ENCODE measurements around the gene MPP2. TPM values are rescaled to one million over a fixed set of nuclear protein-coding genes. Genes with fewer than 3 reads are reported as not detected.
A peak's percentile ranks its signal among the peaks of the same experiment; 100 is the strongest.

MPP2 gene
- total and polyA plus RNA-seq, 2 of the 13 experiments (the other 11 are each of a cell fraction or from before 2014, with no cell fraction given): 0.20 to 1.7 TPM

GRCh38 chr17:43839670-43840108 is 67.6 kb downstream of the MPP2 start (continued):
- TF ChIP-seq CREB3 (CRISPR knock-in tag; IDR thresholded peaks at IDR 0.05) (no peak), MEIS1 (CRISPR knock-in tag; IDR thresholded peaks at IDR 0.05; ENCODE audit: borderline replicate concordance) (no peak), ZNF737 (CRISPR knock-in tag; IDR thresholded peaks at IDR 0.05; ENCODE audit: borderline replicate concordance) (no peak), PITX1 (CRISPR knock-in tag; IDR thresholded peaks at IDR 0.05) (no peak), FOXC1 (CRISPR knock-in tag; IDR thresholded peaks at IDR 0.05; ENCODE audit: borderline replicate concordance) (no peak), BCLAF1 (IDR thresholded peaks at IDR 0.05) (no peak), ZNF563 (CRISPR knock-in tag; IDR thresholded peaks at IDR 0.05) (no peak), ZNF317 (CRISPR knock-in tag; IDR thresholded peaks at IDR 0.05) (no peak), FUBP1 (CRISPR knock-in tag; IDR thresholded peaks at IDR 0.05; ENCODE audit: borderline replicate concordance) (no peak), ZNF841 (CRISPR knock-in tag; IDR thresholded peaks at IDR 0.05; ENCODE audit: borderline replicate concordance) (no peak), NCOA5 (CRISPR knock-in tag; IDR thresholded peaks at IDR 0.05) (no peak), ZNF558 (CRISPR knock-in tag; IDR thresholded peaks at IDR 0.05; ENCODE audit: borderline replicate concordance) (no peak), NR3C1 (CRISPR knock-in tag; IDR thresholded peaks at IDR 0.05) (no peak), ETV5 (CRISPR knock-in tag; IDR thresholded peaks at IDR 0.05; ENCODE audit: borderline replicate concordance) (peak; percentile 81), ZBTB39 (CRISPR knock-in tag; IDR thresholded peaks at IDR 0.05) (no peak), TRIM24 (CRISPR knock-in tag; IDR thresholded peaks at IDR 0.05) (no peak), ZNF501 (CRISPR knock-in tag; IDR thresholded peaks at IDR 0.05) (no peak), ZNF703 (CRISPR knock-in tag; IDR thresholded peaks at IDR 0.05; ENCODE audit: borderline replicate concordance) (no peak), CENPBD1 (CRISPR knock-in tag; IDR thresholded peaks at IDR 0.05; ENCODE audit: borderline replicate concordance, low read depth) (no peak), ZNF44 (CRISPR knock-in tag; IDR thresholded peaks at IDR 0.05) (no peak), KDM5A (IDR thresholded peaks at IDR 0.05; ENCODE audit: borderline replicate concordance, low read length) (no peak), PRMT3 (CRISPR knock-in tag; IDR thresholded peaks at IDR 0.05; ENCODE audit: borderline replicate concordance, low read depth) (no peak), MAFG (CRISPR knock-in tag; IDR thresholded peaks at IDR 0.05) (no peak)

Data from HepG2 (cell line).